GM19035 (cell line): Measurements from ENCODE around the gene HLA-E.

Experiments
- ATAC-seq: cut with Tn5 transposase; IDR thresholded peaks from one replicate; pipeline ENCODE4 v1.9.1; 2021; ENCODE audit not compliant: unreplicated experiment

HLA-E gene

GRCh38 chr6:30533460-30534294 lies 44.4 kb downstream of the HLA-E start:
- ATAC-seq: no peak

GRCh38 chr6:30537931-30538330 lies 48.6 kb downstream of the HLA-E start:
- no peak for ATAC-seq

- ATAC-seq: no peak
Measured at GRCh38 chr6:30541515-30542403, 52.5 kb downstream of the HLA-E start.

- no peak for ATAC-seq
Measured at GRCh38 chr6:30542404-30542725, 53.1 kb downstream of the HLA-E start.

GRCh38 chr6:30542915-30543314 lies 53.6 kb downstream of the HLA-E start:
- ATAC-seq: no peak
